22Rv1 (cell line): ENCODE data around the gene TGIF1.

ENCODE experiments used
- H3K27ac ChIP-seq: fragments of 450-650 bp; 2 replicates; pipeline ENCODE4 v1.5.1; 2017
- ZFX ChIP-seq: fragments of 450-650 bp; IDR thresholded peaks from 2 replicates; pipeline ENCODE4 v1.6.1; 2017; ENCODE audit warnings: antibody characterized with exemption, borderline replicate concordance
- TF ChIP-seq, protein P1 (sequence below): fragments of 450-650 bp; IDR thresholded peaks from 2 replicates; pipeline ENCODE4 v1.5.1; 2017; ENCODE audit warnings: mild to moderate bottlenecking

Gene TGIF1

DNA sequence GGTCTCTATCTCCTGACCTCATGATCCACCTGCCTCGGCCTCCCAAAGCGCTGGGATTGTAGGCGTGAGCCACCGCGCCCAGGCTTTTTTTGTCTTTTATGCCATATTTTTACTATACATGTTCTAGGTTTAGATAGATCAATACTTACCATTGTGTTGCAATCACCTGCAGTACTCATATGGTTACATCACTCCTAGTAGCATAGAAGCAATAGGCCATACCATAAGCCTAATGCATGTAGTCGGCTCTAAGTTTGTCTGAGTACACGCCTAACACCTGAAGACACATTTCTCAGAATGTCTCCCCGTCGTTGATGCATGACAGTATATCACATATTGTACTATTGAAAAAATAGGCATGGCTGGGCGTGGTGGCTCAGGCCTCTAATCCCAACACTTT is 27.1 kb upstream of the TGIF1 start:
- H3K27ac ChIP-seq: no peak overlapping the region
- no peak for TF ChIP-seq ZFX
- TF ChIP-seq, protein P1, sequence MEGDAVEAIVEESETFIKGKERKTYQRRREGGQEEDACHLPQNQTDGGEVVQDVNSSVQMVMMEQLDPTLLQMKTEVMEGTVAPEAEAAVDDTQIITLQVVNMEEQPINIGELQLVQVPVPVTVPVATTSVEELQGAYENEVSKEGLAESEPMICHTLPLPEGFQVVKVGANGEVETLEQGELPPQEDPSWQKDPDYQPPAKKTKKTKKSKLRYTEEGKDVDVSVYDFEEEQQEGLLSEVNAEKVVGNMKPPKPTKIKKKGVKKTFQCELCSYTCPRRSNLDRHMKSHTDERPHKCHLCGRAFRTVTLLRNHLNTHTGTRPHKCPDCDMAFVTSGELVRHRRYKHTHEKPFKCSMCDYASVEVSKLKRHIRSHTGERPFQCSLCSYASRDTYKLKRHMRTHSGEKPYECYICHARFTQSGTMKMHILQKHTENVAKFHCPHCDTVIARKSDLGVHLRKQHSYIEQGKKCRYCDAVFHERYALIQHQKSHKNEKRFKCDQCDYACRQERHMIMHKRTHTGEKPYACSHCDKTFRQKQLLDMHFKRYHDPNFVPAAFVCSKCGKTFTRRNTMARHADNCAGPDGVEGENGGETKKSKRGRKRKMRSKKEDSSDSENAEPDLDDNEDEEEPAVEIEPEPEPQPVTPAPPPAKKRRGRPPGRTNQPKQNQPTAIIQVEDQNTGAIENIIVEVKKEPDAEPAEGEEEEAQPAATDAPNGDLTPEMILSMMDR: no peak

DNA sequence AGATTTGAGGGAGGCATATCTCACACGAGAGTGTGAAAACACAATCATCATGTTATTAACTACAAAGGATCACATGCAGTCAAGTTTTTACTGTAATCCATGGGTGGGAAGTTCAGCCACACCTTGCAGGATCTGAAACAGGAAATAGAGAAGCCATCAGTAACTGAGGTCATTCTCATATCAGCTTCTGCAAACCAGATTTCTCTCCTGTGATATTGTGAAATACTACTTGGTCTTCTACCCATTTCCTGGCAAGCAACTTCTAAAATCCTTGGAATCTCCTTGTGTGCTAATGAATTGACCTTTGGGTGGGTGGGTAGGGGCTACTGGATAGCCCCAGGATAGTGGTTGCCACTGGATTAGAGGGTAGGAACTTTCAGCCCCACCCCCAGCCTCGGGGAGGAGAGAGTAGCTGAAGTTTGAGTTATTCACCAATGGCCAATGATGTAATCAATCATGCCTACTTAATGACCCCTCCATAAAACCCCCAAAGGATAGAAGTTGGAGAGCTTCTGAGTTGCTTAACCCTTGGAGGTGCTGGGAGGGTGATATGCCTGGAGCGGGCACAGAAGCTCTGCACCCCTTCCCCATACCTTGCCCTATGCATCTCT is 25.6 kb upstream of the TGIF1 start:
- TF ChIP-seq, protein P1: no peak
- no peak for TF ChIP-seq ZFX
- H3K27ac ChIP-seq: no peak overlapping the region

DNA sequence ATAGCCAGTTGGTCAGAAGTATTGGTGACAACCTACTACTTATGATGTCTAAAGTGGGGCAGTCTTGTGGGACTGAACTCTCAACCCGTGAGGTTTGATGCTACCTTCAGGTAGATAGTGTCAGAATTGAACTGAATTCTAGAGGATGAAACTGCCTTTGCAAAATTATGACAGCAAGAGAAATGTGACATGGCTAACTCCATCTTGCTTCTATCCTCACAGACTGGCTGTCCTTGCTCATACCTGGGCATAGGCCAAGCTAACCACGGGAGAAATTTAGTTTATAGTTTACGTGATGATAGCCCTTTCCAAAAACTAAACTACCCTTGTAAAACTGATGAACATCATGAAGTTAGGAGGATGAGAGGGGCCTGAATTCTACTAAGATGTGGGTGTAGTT is 24.9 kb upstream of the TGIF1 start:
- no peak overlapping the region for H3K27ac ChIP-seq
- no peak for TF ChIP-seq ZFX
- TF ChIP-seq, protein P1: no peak

DNA sequence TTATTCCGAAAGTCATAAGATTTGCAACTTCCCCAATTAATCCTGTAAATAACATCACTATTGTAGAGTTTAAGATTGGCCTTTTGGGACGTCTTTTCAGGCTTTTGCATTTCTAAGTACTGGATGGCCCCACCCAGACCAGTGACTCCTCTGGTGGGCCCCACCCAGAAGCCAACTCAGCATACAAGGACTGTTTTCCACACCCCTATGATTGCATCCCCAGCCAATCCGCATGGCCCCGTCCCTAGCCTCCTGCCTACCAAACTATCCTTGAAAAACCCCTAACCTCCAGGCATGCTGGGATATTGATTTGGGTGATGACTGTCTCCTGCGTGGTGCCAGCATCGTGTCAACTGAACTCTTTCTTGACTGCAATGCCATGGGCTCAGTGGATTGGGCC is 24.5 kb upstream of the TGIF1 start:
- TF ChIP-seq, protein P1: no peak
- no peak for TF ChIP-seq ZFX
- no peak overlapping the region for H3K27ac ChIP-seq

DNA sequence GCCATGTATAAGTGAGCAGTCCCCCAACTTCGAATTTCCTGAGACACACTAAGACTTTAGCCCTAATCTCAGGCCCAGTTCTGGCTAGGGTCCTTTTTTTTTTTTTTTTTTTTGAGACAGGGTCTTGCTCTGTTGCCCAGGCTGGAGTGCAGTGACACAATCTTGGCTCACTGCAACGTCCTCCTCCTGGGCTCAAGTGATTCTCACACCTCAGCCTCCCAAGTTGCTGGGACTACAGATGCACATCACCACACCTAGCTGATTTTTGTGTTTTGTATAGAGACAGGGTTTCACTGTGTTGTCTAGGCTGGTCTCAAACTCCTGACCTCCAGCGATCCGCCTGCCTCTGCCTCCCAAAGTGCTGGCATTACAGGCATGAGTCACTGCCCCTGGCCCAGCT is 23.9 kb upstream of the TGIF1 start:
- H3K27ac ChIP-seq: no peak overlapping the region
- TF ChIP-seq, protein P1: no peak
- TF ChIP-seq ZFX: no peak

GRCh38 chr18:3427944-3428343 is 22.0 kb upstream of the TGIF1 start:
- TF ChIP-seq ZFX: no peak
- TF ChIP-seq, protein P1: no peak
- no peak overlapping the region for H3K27ac ChIP-seq

DNA sequence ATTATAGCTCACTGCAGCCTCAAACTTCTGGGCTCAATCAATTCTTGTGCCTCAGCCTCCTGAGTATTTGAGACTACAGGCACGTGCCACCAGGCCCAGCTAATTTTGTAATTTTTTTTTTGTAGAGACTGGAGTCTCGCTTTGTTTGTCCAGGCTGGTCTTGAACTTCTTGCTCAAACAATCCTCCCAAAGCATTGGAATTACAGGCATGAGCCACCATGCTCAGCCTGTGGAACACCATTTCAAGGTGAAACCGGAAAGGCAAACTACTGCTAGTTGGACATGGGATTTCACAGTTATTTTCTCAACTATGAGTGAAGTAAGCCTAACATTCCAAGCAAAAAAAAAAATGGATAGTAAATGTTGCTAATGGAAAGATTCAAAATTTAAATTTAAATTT is 20.9 kb upstream of the TGIF1 start:
- no peak for TF ChIP-seq ZFX
- TF ChIP-seq, protein P1: no peak
- no peak overlapping the region for H3K27ac ChIP-seq
